HEK293T (cell line): Measurements from ENCODE around the gene GPR137C.

Source experiments
- CTCF ChIA-PET: fragments of 350-600 bp; formaldehyde crosslinking; extraction: SDS; loops from one replicate; lab custom pipeline; 2021; ENCODE audit warnings: antibody characterized with exemption, inconsistent platforms; lab: Yijun Ruan, JAX
- POLR2A ChIA-PET: fragments of 350-600 bp; formaldehyde crosslinking; extraction: SDS; loops from one replicate; lab custom pipeline; 2020; ENCODE audit warnings: antibody characterized with exemption, inconsistent platforms; lab: Yijun Ruan, JAX
- DNase-seq: peaks from one replicate; pipeline ENCODE4 v3.0.0; 2012; ENCODE audit warnings: mixed read lengths; ENCODE audit errors: extremely low spot score
- ARNT ChIP-seq: fragments of 450-650 bp; IDR thresholded peaks from 2 replicates; pipeline ENCODE4 v1.6.1; 2017; ENCODE audit warnings: mild to moderate bottlenecking
- BHLHE40 ChIP-seq: fragments of 450-650 bp; IDR thresholded peaks from 2 replicates; pipeline ENCODE4 v1.6.1; 2016; ENCODE audit warnings: mild to moderate bottlenecking, moderate library complexity, borderline replicate concordance
- CTBP1 ChIP-seq: fragments of 450-650 bp; IDR thresholded peaks from 2 replicates; pipeline ENCODE4 v1.6.1; 2016; ENCODE audit warnings: borderline replicate concordance
- ELF4 ChIP-seq: fragments of 450-650 bp; IDR thresholded peaks from 2 replicates; pipeline ENCODE4 v1.6.1; 2017; ENCODE audit warnings: antibody characterized with exemption
- FOXA1 ChIP-seq: fragments of 450-650 bp; IDR thresholded peaks from 2 replicates; pipeline ENCODE4 v1.6.1; 2016; ENCODE audit warnings: mild to moderate bottlenecking
- FOXK2 ChIP-seq: fragments of 450-650 bp; IDR thresholded peaks from 2 replicates; pipeline ENCODE4 v1.6.1; 2016; ENCODE audit warnings: mild to moderate bottlenecking
- FOXM1 ChIP-seq: fragments of 450-650 bp; IDR thresholded peaks from 2 replicates; pipeline ENCODE4 v1.6.1; 2017; ENCODE audit warnings: mild to moderate bottlenecking, borderline replicate concordance
- HDGF ChIP-seq: fragments of 450-650 bp; IDR thresholded peaks from 2 replicates; pipeline ENCODE4 v1.6.1; 2017; ENCODE audit warnings: antibody characterized with exemption, borderline replicate concordance
- L3MBTL2 ChIP-seq: fragments of 450-650 bp; conservative IDR thresholded peaks from 2 replicates; pipeline ENCODE4 v1.6.1; 2016; ENCODE audit warnings: mild to moderate bottlenecking
- LEF1 ChIP-seq: fragments of 450-650 bp; IDR thresholded peaks from 2 replicates; pipeline ENCODE4 v1.6.1; 2017; ENCODE audit warnings: mild to moderate bottlenecking, borderline replicate concordance
- NFRKB ChIP-seq: fragments of 450-650 bp; IDR thresholded peaks from 2 replicates; pipeline ENCODE4 v1.6.1; 2016; ENCODE audit warnings: mild to moderate bottlenecking, moderate library complexity
- PKNOX1 ChIP-seq: fragments of 450-650 bp; IDR thresholded peaks from 2 replicates; pipeline ENCODE4 v1.6.1; 2016
- SP1 ChIP-seq: fragments of 450-650 bp; IDR thresholded peaks from 2 replicates; pipeline ENCODE4 v1.6.1; 2017
- SUZ12 ChIP-seq: fragments of 450-650 bp; IDR thresholded peaks from 2 replicates; pipeline ENCODE4 v1.6.1; 2016; ENCODE audit warnings: mild to moderate bottlenecking
- TARDBP ChIP-seq: fragments of 450-650 bp; IDR thresholded peaks from 2 replicates; pipeline ENCODE4 v1.6.1; 2016
- ZNF384 ChIP-seq: fragments of 450-650 bp; IDR thresholded peaks from 2 replicates; pipeline ENCODE4 v1.6.1; 2016

The GPR137C gene

GRCh38 chr14:52547526-52547925 is 5.1 kb upstream of the GPR137C start:
- ChIA-PET CTCF (no interaction called here), POLR2A (no interaction called here)
- TF ChIP-seq FOXM1 (no peak), CTBP1 (no peak), FOXK2 (no peak), ELF4 (no peak), PKNOX1 (no peak), SP1 (no peak)
- no peak for DNase-seq

DNA sequence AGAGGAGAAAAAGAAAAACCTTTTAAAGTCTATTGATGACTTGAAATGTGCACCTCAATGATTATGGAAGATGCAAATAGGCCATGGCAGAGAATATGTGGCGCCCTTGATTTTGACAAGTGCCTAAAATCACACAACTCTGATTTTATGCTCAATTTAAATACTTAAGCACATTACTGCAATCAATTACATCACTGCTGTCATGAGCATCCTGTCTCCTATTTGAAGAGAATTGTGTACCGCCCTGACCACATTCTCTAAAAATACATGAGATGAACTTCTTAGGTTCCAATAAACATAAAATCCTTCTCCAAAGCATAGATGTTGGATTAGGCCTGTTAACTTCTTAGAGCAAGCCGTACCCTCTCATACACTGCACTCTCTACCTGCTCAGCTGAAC is 2.0 kb upstream of the GPR137C start:
- TF ChIP-seq CTBP1 (no peak), TARDBP (no peak), LEF1 (no peak), FOXA1 (no peak), PKNOX1 (no peak), BHLHE40 (no peak), L3MBTL2 (no peak), ZNF384 (no peak), FOXK2 (no peak), SUZ12 (no peak), HDGF (no peak), FOXM1 (no peak), NFRKB (no peak), ARNT (no peak), SP1 (no peak), ELF4 (no peak)
- ChIA-PET POLR2A (no interaction called here), CTCF (interaction anchor here (0.6 kb wide), 1 partner anchor 757 kb away, joined by 3 read pairs; no protein-coding TSS in a partner anchor)
- no peak for DNase-seq

DNA sequence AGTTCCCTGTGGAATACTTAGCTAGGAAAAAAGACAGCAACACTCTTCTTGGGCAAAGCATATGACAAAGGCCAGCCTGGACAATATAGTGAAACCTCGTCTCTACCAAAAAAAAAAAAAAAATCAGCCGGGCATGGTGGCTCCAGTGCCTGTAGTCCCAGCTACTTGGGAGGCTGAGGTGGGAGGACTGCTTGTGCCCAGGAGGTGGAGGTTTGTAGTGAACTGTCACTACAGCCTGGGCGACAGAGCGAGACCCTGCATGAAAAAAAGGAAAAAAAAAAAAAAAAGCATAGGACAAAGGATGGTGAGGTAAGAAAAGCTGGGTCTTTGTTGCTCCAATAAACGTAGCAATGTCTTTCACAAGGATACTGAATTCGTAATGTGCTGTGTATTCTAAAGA is 1.4 kb upstream of the GPR137C start:
- TF ChIP-seq HDGF (no peak), ZNF384 (peak; percentile 76)
- CTCF ChIA-PET = interaction anchor here (0.6 to 1.2 kb wide), 3 partner anchors 15 to 756 kb away, joined by 3 to 6 read pairs (median 4); no protein-coding TSS in a partner anchor

DNA sequence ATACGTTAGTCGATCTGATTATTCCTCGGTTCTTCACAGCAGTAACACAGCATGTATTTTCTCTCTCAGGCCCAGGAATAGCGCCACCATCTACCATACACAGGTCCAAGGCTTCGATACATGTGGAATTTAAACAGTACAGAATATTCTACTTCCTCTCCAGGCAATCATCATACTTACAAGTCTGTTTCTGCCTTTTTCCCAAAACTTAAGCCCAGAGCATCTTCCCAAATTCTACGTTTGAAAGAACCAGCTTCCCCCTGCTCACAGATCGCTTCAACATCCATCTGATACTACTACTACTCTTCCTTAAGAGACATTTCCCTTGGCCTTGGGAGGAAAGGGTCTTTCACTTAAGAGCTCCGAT is 957 bp upstream of the GPR137C start:
- ChIA-PET CTCF (interaction anchor here (0.5 to 1.2 kb wide), 4 partner anchors 15 to 508 kb away, joined by 3 to 6 read pairs (median 4); no protein-coding TSS in a partner anchor), POLR2A (interaction anchor here (1.0 to 2.9 kb wide), 6 partner anchors 11 to 239 kb away, joined by 3 to 18 read pairs (median 4); partner anchors contain the start of gene GNPNAT1)
- TF ChIP-seq SP1 (no peak), L3MBTL2 (no peak), CTBP1 (no peak), FOXM1 (no peak), FOXA1 (no peak), NFRKB (no peak), ELF4 (no peak)
- no peak for DNase-seq

More for the DNA sequence above, 1.4 kb upstream of the GPR137C start:
- DNase-seq = no peak
- POLR2A ChIA-PET = interaction anchor here (1.5 to 2.9 kb wide), 4 partner anchors 11 to 240 kb away, joined by 3 to 18 read pairs (median 4); partner anchors contain the start of gene GNPNAT1

GRCh38 chr14:52553002-52553670 is 500 bp downstream of the GPR137C start:
- ChIA-PET CTCF (interaction anchor here (0.7 kb wide), 1 partner anchor 89 kb away, joined by 3 read pairs; no protein-coding TSS in a partner anchor), POLR2A (interaction anchor here (0.6 to 2.9 kb wide), 12 partner anchors 9 to 802 kb away, joined by 3 to 18 read pairs (median 4); partner anchors contain the start of genes GNPNAT1 and PSMC6)
- peak; percentile 44 for DNase-seq
- TF ChIP-seq PKNOX1 (no peak), L3MBTL2 (peak; percentile 60)

- CTCF ChIA-PET = no interaction called here
- POLR2A ChIA-PET = interaction anchor here (1.4 to 2.9 kb wide), 2 partner anchors 9 to 154 kb away, joined by 4 to 18 read pairs; no protein-coding TSS in a partner anchor
- DNase-seq = peak; percentile 74
- TF ChIP-seq FOXM1 = no peak
- TF ChIP-seq PKNOX1 = no peak; the same call in 1 of the 2 replicates
- no peak; the same call in 1 of the 2 replicates for TF ChIP-seq L3MBTL2
- TF ChIP-seq TARDBP = no peak
- no peak for TF ChIP-seq ELF4
- TF ChIP-seq FOXK2 = no peak
- TF ChIP-seq ZNF384 = no peak
- no peak for TF ChIP-seq FOXA1
- TF ChIP-seq LEF1 = no peak
- TF ChIP-seq HDGF = no peak
- no peak for TF ChIP-seq SUZ12
- no peak for TF ChIP-seq BHLHE40
Observed at GRCh38 chr14:52553671-52554575, 1.3 kb downstream of the GPR137C start.
